Measurements from ENCODE around the gene LHX3.

LHX3 gene

GRCh38 chr9:136218673-136219072, 13.7 kb upstream of the LHX3 start:
- no peak for TF ChIP-seq RAD21 (IDR thresholded peaks at IDR 0.05; ENCODE audit: low read depth)
- TF ChIP-seq, protein P1, sequence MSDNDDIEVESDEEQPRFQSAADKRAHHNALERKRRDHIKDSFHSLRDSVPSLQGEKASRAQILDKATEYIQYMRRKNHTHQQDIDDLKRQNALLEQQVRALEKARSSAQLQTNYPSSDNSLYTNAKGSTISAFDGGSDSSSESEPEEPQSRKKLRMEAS (IDR thresholded peaks at IDR 0.05), result no peak
- TF ChIP-seq, protein P2, sequence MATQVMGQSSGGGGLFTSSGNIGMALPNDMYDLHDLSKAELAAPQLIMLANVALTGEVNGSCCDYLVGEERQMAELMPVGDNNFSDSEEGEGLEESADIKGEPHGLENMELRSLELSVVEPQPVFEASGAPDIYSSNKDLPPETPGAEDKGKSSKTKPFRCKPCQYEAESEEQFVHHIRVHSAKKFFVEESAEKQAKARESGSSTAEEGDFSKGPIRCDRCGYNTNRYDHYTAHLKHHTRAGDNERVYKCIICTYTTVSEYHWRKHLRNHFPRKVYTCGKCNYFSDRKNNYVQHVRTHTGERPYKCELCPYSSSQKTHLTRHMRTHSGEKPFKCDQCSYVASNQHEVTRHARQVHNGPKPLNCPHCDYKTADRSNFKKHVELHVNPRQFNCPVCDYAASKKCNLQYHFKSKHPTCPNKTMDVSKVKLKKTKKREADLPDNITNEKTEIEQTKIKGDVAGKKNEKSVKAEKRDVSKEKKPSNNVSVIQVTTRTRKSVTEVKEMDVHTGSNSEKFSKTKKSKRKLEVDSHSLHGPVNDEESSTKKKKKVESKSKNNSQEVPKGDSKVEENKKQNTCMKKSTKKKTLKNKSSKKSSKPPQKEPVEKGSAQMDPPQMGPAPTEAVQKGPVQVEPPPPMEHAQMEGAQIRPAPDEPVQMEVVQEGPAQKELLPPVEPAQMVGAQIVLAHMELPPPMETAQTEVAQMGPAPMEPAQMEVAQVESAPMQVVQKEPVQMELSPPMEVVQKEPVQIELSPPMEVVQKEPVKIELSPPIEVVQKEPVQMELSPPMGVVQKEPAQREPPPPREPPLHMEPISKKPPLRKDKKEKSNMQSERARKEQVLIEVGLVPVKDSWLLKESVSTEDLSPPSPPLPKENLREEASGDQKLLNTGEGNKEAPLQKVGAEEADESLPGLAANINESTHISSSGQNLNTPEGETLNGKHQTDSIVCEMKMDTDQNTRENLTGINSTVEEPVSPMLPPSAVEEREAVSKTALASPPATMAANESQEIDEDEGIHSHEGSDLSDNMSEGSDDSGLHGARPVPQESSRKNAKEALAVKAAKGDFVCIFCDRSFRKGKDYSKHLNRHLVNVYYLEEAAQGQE (IDR thresholded peaks at IDR 0.05; ENCODE audit: low read depth), result no peak
- TF ChIP-seq CEBPB (IDR thresholded peaks at IDR 0.05), result no peak
- TF ChIP-seq TEAD4 (IDR thresholded peaks at IDR 0.05), result no peak
- no peak for TF ChIP-seq NFIC (IDR thresholded peaks at IDR 0.05)
- no peak for TF ChIP-seq CREB1 (IDR thresholded peaks at IDR 0.05; ENCODE audit: low read depth)
- TF ChIP-seq ZBTB7A (IDR thresholded peaks at IDR 0.05; ENCODE audit: low read depth), result no peak
- no peak for TF ChIP-seq FOXM1 (IDR thresholded peaks at IDR 0.05; ENCODE audit: borderline replicate concordance, low read depth)
- no peak for TF ChIP-seq EGR1 (IDR thresholded peaks at IDR 0.05)
- no peak for TF ChIP-seq TCF12 (IDR thresholded peaks at IDR 0.05; ENCODE audit: low read depth)

GRCh38 chr9:136218271-136218670, 13.3 kb upstream of the LHX3 start:
- TF ChIP-seq, protein P2 (IDR thresholded peaks at IDR 0.05; ENCODE audit: low read depth), result no peak
- TF ChIP-seq CEBPB (IDR thresholded peaks at IDR 0.05), result no peak
- no peak for TF ChIP-seq NFIC (IDR thresholded peaks at IDR 0.05)
- TF ChIP-seq USF1 (IDR thresholded peaks at IDR 0.05), result no peak
- no peak for TF ChIP-seq CREB1 (IDR thresholded peaks at IDR 0.05; ENCODE audit: low read depth)
- no peak for TF ChIP-seq RAD21 (IDR thresholded peaks at IDR 0.05; ENCODE audit: low read depth)
- TF ChIP-seq, protein P1 (IDR thresholded peaks at IDR 0.05), result no peak
- TF ChIP-seq ZBTB7A (IDR thresholded peaks at IDR 0.05; ENCODE audit: low read depth), result no peak
- no peak for TF ChIP-seq YY1 (IDR thresholded peaks at IDR 0.05; ENCODE audit: low read depth)

- no peak for TF ChIP-seq CEBPB (IDR thresholded peaks at IDR 0.05)
- no peak for TF ChIP-seq EGR1 (IDR thresholded peaks at IDR 0.05)
- no peak for TF ChIP-seq YY1 (IDR thresholded peaks at IDR 0.05; ENCODE audit: low read depth)
- TF ChIP-seq ZBTB7A (IDR thresholded peaks at IDR 0.05; ENCODE audit: low read depth), result no peak
- no peak for TF ChIP-seq RAD21 (IDR thresholded peaks at IDR 0.05; ENCODE audit: low read depth)
Measured at GRCh38 chr9:136216541-136217244, 11.8 kb upstream of the LHX3 start.

GRCh38 chr9:136213733-136214132, 8.8 kb upstream of the LHX3 start:
- TF ChIP-seq TAF1 (IDR thresholded peaks at IDR 0.05; ENCODE audit: low read depth) (no peak), CEBPB (IDR thresholded peaks at IDR 0.05) (no peak), YY1 (IDR thresholded peaks at IDR 0.05; ENCODE audit: low read depth) (no peak), CREB1 (IDR thresholded peaks at IDR 0.05; ENCODE audit: low read depth) (no peak), ZBTB7A (IDR thresholded peaks at IDR 0.05; ENCODE audit: low read depth) (no peak), TCF12 (IDR thresholded peaks at IDR 0.05; ENCODE audit: low read depth) (no peak), FOXM1 (IDR thresholded peaks at IDR 0.05; ENCODE audit: borderline replicate concordance, low read depth) (no peak), USF1 (IDR thresholded peaks at IDR 0.05) (no peak)
- TF ChIP-seq, protein P1 (IDR thresholded peaks at IDR 0.05), result no peak

DNA sequence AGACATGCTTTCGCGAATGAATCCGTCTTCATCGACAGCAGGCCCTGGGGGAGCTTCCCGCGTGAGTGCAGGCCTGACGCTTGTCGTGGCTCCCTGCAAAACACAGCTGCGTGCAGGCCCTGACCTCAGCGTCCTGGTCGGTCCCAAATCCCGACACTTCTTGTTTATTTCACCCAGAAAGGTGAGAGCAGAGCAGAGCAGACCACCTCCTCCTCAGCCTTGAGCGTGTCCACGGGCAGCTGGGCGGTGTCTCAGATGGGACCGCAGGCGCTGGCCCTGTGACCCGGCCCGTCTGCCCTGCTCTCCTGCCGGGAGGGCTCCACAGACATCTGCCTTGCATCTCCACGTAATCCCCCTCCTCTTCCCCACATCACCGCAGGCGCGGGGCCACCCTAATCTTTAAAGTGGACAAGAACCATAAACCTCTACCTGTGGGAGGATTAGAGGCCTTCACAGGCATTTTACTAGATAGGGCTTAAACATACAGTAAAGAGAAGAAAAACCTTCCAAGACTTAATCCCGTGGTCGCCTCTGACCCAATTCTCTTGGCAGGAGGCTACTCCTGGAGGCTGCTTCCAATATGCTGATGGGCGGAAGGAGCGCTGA, 7.5 kb upstream of the LHX3 start:
- TF ChIP-seq CREB1 (IDR thresholded peaks at IDR 0.05; ENCODE audit: low read depth), result no peak
- TF ChIP-seq TCF12 (IDR thresholded peaks at IDR 0.05; ENCODE audit: low read depth), result no peak
- TF ChIP-seq RAD21 (IDR thresholded peaks at IDR 0.05; ENCODE audit: low read depth), result no peak
- no peak for TF ChIP-seq NFIC (IDR thresholded peaks at IDR 0.05)
- TF ChIP-seq, protein P1 (IDR thresholded peaks at IDR 0.05), result no peak
- TF ChIP-seq TAF1 (IDR thresholded peaks at IDR 0.05; ENCODE audit: low read depth), result no peak
- no peak for TF ChIP-seq USF1 (IDR thresholded peaks at IDR 0.05)
- no peak for TF ChIP-seq EP300 (IDR thresholded peaks at IDR 0.05; ENCODE audit: borderline replicate concordance)
- no peak for TF ChIP-seq YY1 (IDR thresholded peaks at IDR 0.05; ENCODE audit: low read depth)
- TF ChIP-seq ZBTB7A (IDR thresholded peaks at IDR 0.05; ENCODE audit: low read depth), result no peak
- TF ChIP-seq, protein P2 (IDR thresholded peaks at IDR 0.05; ENCODE audit: low read depth), result no peak
- no peak for TF ChIP-seq TEAD4 (IDR thresholded peaks at IDR 0.05)
- no peak for TF ChIP-seq EGR1 (IDR thresholded peaks at IDR 0.05)
- no peak for TF ChIP-seq FOXM1 (IDR thresholded peaks at IDR 0.05; ENCODE audit: borderline replicate concordance, low read depth)

Data from Ishikawa (cell line).